Fibroblast of the aortic adventitia (primary cell): Measurements from ENCODE around the gene MORN1. TPM values are rescaled to one million over a fixed set of nuclear protein-coding genes. Genes with fewer than 3 reads are reported as not detected.

ENCODE experiments used
- DNase-seq: peaks from one replicate; pipeline ENCODE4 v3.0.0-alpha.2; 2010; ENCODE audit warnings: low read depth
- H3K4me3 ChIP-seq: 2 replicates; pipeline ENCODE4 v1.5.1; 2011; ENCODE audit warnings: low read depth, mild to moderate bottlenecking, control low read depth, low read length, moderate library complexity
- CTCF ChIP-seq: IDR thresholded peaks from 2 replicates; pipeline ENCODE4 v1.5.1; 2011; ENCODE audit warnings: mild to moderate bottlenecking, low read length, control low read depth, inconsistent platforms; ENCODE audit not compliant: insufficient read depth
- total RNA-seq: library from RNA; depleted of rRNA; stranded (reverse); fragments of >200 nt; gene quantifications from 2 replicates; pipeline ENCODE4 v1.2.3, GENCODE V29; 2012; ENCODE audit warnings: low replicate concordance

The MORN1 gene
- total RNA-seq, 1 donor: 11.8 TPM

DNA sequence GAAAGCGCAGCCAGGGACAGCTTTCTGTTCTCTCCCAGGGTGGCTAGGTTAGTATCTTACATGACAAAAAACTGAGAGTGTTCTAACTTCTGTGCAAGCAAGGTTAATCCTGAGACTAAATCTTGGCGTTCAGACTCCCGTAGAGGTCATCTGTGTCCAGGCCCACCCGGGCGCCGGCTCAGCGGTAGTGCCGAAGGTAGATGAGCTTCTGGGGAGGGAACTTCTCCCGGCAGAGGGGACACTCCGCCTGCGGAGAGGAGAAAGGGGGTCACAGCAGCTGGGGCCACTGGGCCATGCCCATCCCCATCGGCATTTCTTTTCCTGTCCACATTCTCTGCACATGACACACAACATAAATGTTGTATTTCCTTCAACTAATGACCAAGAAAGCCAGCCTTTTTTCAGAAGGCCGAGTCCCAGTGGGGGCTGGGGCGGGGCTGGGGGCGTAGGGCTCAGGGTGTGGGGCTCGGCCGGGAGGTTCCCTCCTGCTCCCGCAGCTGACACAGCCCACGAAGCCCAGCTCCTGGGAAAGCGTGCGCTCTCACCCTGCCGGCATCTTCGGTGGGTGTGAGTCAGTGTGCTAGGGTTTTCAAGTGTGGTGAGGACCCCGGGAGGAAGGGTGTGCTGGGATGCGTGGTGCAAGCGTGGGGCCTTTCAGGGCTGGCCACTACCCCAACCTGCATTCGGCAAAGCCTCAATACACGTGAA is 14.4 kb upstream of the MORN1 start:
- DNase-seq: no peak
- TF ChIP-seq CTCF: no peak
- no peak overlapping the region for H3K4me3 ChIP-seq

GRCh38 chr1:2404890-2405511 is 13.6 kb upstream of the MORN1 start:
- H3K4me3 ChIP-seq: no peak overlapping the region
- no peak for DNase-seq
- no peak for TF ChIP-seq CTCF

- no peak for DNase-seq
- no peak for TF ChIP-seq CTCF
- no peak overlapping the region for H3K4me3 ChIP-seq
These were observed 13.0 kb upstream of the MORN1 start for GRCh38 chr1:2404142-2404889.

DNA sequence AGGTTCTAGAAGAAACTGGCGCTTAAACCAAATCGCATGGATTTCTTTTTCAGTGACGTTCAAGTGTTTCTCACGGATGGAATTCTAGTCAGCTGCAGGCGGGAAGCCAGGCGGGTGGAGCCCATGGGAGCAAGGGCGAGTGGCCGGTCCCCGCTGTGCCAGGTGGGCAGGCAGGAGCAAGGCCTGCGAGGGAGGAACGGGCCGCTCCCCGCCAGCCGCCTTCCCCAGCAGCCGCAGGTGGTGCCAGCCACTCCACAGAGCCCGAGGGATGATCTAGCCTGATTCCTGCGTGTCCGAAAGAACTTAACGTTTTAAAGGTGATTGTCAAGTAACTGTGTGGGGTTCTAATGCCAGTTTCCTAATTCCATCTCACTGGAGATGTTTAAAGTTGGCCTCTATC is 11.9 kb upstream of the MORN1 start:
- no peak for DNase-seq
- H3K4me3 ChIP-seq: no peak overlapping the region
- TF ChIP-seq CTCF: no peak

DNA sequence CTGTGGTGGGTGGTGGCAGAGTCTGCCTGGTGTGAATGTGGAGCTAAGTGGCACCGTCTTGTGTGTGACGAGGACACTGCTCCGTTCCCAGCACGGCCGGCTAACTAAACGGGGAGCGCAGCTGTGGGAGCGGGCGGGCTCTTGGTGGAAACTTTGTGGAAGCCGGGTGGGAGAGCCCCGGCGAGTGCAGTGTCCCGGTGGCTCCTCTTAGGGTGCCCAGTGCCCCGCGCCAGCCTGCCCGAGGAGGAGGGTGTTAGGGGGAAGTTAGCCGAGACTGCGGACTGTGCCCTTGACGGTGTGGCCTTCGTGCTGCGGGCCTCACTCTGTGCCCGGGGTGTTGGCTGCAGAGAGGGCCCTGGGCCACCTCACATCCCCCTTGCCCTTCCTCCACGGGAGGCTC is 11.1 kb upstream of the MORN1 start:
- no peak for TF ChIP-seq CTCF
- no peak for DNase-seq
- no peak overlapping the region for H3K4me3 ChIP-seq

- DNase-seq: no peak
- H3K4me3 ChIP-seq: no peak overlapping the region
- TF ChIP-seq CTCF: no peak
These were observed 9.7 kb upstream of the MORN1 start for GRCh38 chr1:2400950-2401649.
